Measurements from ENCODE around the gene CADM4. TPM values are rescaled to one million over a fixed set of nuclear protein-coding genes. Genes with fewer than 3 reads are reported as not detected.

Gene CADM4
- total and polyA plus RNA-seq, 9 of the 15 experiments (the other 6 are each of a cell fraction or from before 2014, with no cell fraction given) = 0.03 to 4.6 (median 1.3) TPM

- H3K9me1 ChIP-seq (ENCODE audit: control insufficient read depth, insufficient read depth, low read length) = no peaks in the 10 kb centered on the region
- no peak overlapping the region for H3K4me3 ChIP-seq
- H3K27me3 ChIP-seq (ENCODE audit: control insufficient read depth in 2 of 2, insufficient read depth in 2 of 2, low read length in 2 of 2) = peaks cover 9% of the 10 kb centered on the region in 2 experiments
- ATAC-seq (no peak), FAIRE-seq (no peak), DNase-seq (ENCODE audit: extremely low read depth in 1 of 4, low spot score in 3 of 4) (no peak)
- H3K36me3 ChIP-seq (ENCODE audit: control insufficient read depth, insufficient read depth, low read length) = no peaks in the 10 kb centered on the region
- 42% methylated on average over 9 of the region's 13 CpGs for WGBS (ENCODE audit: insufficient coverage, low coverage, missing lambda C conversion rate)
- H3K79me2 ChIP-seq (ENCODE audit: control insufficient read depth, insufficient read depth, low read length) = no peaks in the 10 kb centered on the region
- ChIA-PET CTCF (ENCODE audit: low intra/inter-chr PET ratio) (no interaction called here), POLR2A (no interaction called here)
- H3K27ac ChIP-seq (ENCODE audit: extremely low read depth, low read depth, low read length) = no peak overlapping the region
- H3K4me2 ChIP-seq (ENCODE audit: insufficient read depth, low read length) = peak overlapping the region; percentile 66
- in situ Hi-C loops (cut with MboI) (no loop called here), intact Hi-C loops (cut with micrococcal nuclease) (no loop called here)
- BruUV-seq (replicated peaks) = TSS peak; percentile 72
- no peaks in the 10 kb centered on the region for H3K9me3 ChIP-seq (replicated peaks; ENCODE audit: control insufficient read depth, insufficient read depth, low read depth, low read length)
- no peak for TF ChIP-seq ERF (CRISPR knock-in tag; IDR thresholded peaks at IDR 0.05)
- TF ChIP-seq HDAC1 (IDR thresholded peaks at IDR 0.05) = 0 out of 4 replicates have a peak, but pooled peaks of 1 of the 2 experiments have one; percentile 27
- H3K4me1 ChIP-seq (replicated peaks in 1 of 2; ENCODE audit: control insufficient read depth in 2 of 2, insufficient read depth in 2 of 2, low read length in 2 of 2) = peaks cover 18 to 34% of the 10 kb centered on the region in 2 experiments; a peak in 4 of 5 replicates
- H4K20me1 ChIP-seq (replicated peaks; ENCODE audit: control insufficient read depth, insufficient read depth, low read length) = no peaks in the 10 kb centered on the region
- no peak overlapping the region for H2AFZ ChIP-seq (ENCODE audit: low read depth, low read length)
- peak overlapping the region in 1 of 2 experiments; percentile 59; a peak in 1 of 4 replicates for H3K9ac ChIP-seq (ENCODE audit: insufficient read depth in 1 of 2, low read depth in 2 of 2, low read length in 2 of 2)
Observed at GRCh38 chr19:43638214-43638994, 1.2 kb downstream of the CADM4 start.

- Histone ChIP-seq H3K27ac (ENCODE audit: extremely low read depth, low read depth, low read length) (no peak overlapping the region), H3K79me2 (ENCODE audit: control insufficient read depth, insufficient read depth, low read length) (no peaks in the 10 kb centered on the region), H3K4me1 (replicated peaks in 1 of 2; ENCODE audit: control insufficient read depth in 2 of 2, insufficient read depth in 2 of 2, low read length in 2 of 2) (peaks cover 18 to 34% of the 10 kb centered on the region in 2 experiments; a peak in 4 of 5 replicates), H3K27me3 (ENCODE audit: control insufficient read depth in 2 of 2, insufficient read depth in 2 of 2, low read length in 2 of 2) (peaks cover 9% of the 10 kb centered on the region in 2 experiments), H3K9ac (ENCODE audit: insufficient read depth in 1 of 2, low read depth in 2 of 2, low read length in 2 of 2) (peak overlapping the region in 1 of 2 experiments; percentile 37; a peak in 2 of 4 replicates), H3K36me3 (ENCODE audit: control insufficient read depth, insufficient read depth, low read length) (no peaks in the 10 kb centered on the region), H3K4me3 (no peak overlapping the region), H2AFZ (ENCODE audit: low read depth, low read length) (no peak overlapping the region), H4K20me1 (replicated peaks; ENCODE audit: control insufficient read depth, insufficient read depth, low read length) (no peaks in the 10 kb centered on the region), H3K4me2 (ENCODE audit: insufficient read depth, low read length) (no peak overlapping the region), H3K9me1 (ENCODE audit: control insufficient read depth, insufficient read depth, low read length) (no peaks in the 10 kb centered on the region), H3K9me3 (replicated peaks; ENCODE audit: control insufficient read depth, insufficient read depth, low read depth, low read length) (no peaks in the 10 kb centered on the region)
- FAIRE-seq (no peak), ATAC-seq (no peak), DNase-seq (ENCODE audit: extremely low read depth in 1 of 4, low spot score in 3 of 4) (peak in 1 of 4 experiments; percentile 27)
- in situ Hi-C loops (cut with MboI) = no loop called here
- POLR2A ChIA-PET = interaction anchor here (0.6 kb wide), 1 partner anchor 176 kb away, joined by 3 read pairs; no protein-coding TSS in a partner anchor
- CTCF ChIA-PET (ENCODE audit: low intra/inter-chr PET ratio) = no interaction called here
- TF ChIP-seq NFE2 (IDR thresholded peaks at IDR 0.05; ENCODE audit: low read depth) (peak; percentile 43; the same call in 1 of the 2 replicates), EGR1 (conservative IDR thresholded peaks at IDR 0.05) (peak; percentile 75), ATF3 (IDR thresholded peaks at IDR 0.05) (0 out of 2 replicates have a peak, but pooled peaks have one; percentile 18), ATF3 (CRISPR knock-in tag; conservative IDR thresholded peaks at IDR 0.05) (no peak), ATF4 (CRISPR knock-in tag; IDR thresholded peaks at IDR 0.05) (no peak), ZBTB5 (IDR thresholded peaks at IDR 0.05) (no peak)
- no TSS peak for BruUV-seq (replicated peaks)
- intact Hi-C loops (cut with micrococcal nuclease) = no loop called here
- 55% methylated on average over 11 of the region's 14 CpGs for WGBS (ENCODE audit: insufficient coverage, low coverage, missing lambda C conversion rate)
Observed at GRCh38 chr19:43636121-43636683, 3.4 kb downstream of the CADM4 start.
